Endothelial cell (in vitro differentiated cells): ENCODE data around the gene FAM149B1. TPM values are rescaled to one million over a fixed set of nuclear protein-coding genes. Genes with fewer than 3 reads are reported as not detected.
A peak's percentile ranks its signal among the peaks of the same experiment; 100 is the strongest.

Source experiments
- DNase-seq: peaks from one replicate; pipeline ENCODE4 v3.0.0; 2021; ENCODE audit warnings: low spot score
- H3K27ac Mint-ChIP-seq: one replicate; pipeline ENCODE4 v1.8.0; 2021; ENCODE audit warnings: mixed read lengths, inconsistent platforms; ENCODE audit not compliant: unreplicated experiment
- H3K27me3 Mint-ChIP-seq: one replicate; pipeline ENCODE4 v1.8.0; 2021; ENCODE audit warnings: mild to moderate bottlenecking, moderate library complexity, mixed read lengths, inconsistent platforms; ENCODE audit not compliant: unreplicated experiment
- H3K36me3 Mint-ChIP-seq: one replicate; pipeline ENCODE4 v1.8.0; 2021; ENCODE audit warnings: mild to moderate bottlenecking, low read depth, mixed read lengths, inconsistent platforms; ENCODE audit not compliant: unreplicated experiment
- H3K4me1 Mint-ChIP-seq: one replicate; pipeline ENCODE4 v1.8.0; 2021; ENCODE audit warnings: mild to moderate bottlenecking, mixed read lengths, inconsistent platforms; ENCODE audit not compliant: unreplicated experiment
- H3K4me3 Mint-ChIP-seq: one replicate; pipeline ENCODE4 v1.8.0; 2021; ENCODE audit warnings: mild to moderate bottlenecking, mixed read lengths, inconsistent platforms; ENCODE audit not compliant: unreplicated experiment
- H3K9me3 Mint-ChIP-seq: one replicate; pipeline ENCODE4 v1.8.0; 2021; ENCODE audit warnings: mixed read lengths, inconsistent platforms; ENCODE audit not compliant: unreplicated experiment
- CTCF ChIP-seq: fragments of 200-600 bp; sonication (generic); IDR thresholded peaks from one replicate; pipeline ENCODE4 v1.5.0; 2021; ENCODE audit warnings: antibody characterized with exemption; ENCODE audit not compliant: unreplicated experiment
- total RNA-seq: library from RNA; stranded (reverse); fragmentation: NEBNext Ultra II Directional; extraction: Animal tissue kit (Norgen Biotek cat#: 25700); gene quantifications from one replicate; pipeline ENCODE4 v1.2.1, GENCODE V29; 2021; ENCODE audit not compliant: unreplicated experiment

Gene FAM149B1
- total RNA-seq, 1 donor from 2014 or later = 24.8 TPM

DNA sequence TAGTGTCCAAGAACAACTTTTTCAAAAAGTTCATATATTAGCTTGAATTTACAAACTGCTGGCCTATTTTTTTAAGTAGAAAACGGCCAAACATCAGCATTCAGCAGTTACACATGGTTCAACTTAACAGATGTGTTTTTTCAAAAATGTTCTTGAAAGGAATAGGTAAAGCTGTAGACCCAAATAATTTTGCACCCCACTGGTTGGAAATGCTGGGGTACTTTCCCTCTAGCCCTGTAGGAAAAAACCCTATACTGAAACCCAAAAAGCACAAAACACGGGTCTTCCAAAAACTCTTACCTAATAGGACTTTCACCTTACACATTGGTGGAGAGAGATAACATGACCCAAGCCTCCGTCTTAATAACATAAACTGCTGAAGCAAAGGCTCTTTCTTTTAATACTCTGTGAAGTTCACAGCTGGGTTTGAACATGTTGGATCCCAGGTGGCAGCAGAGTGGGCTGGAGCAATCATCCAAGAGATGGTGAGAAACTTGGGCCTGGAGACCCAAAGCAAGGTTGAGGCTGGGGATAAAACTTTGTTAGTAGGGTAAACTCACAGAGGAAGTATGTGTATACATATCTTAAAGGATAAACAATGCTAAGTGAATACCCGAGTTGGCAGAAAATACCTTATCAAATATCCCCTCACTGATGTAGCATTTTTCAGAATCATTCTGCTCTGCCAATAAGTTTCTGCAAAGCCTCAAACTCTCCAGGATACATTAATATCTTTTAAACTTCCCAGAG lies 79.8 kb downstream of the FAM149B1 start:
- peak overlapping the region; percentile 91 for H3K4me3 Mint-ChIP-seq
- DNase-seq = no peak
- H3K27me3 Mint-ChIP-seq = peaks cover 6% of the 10 kb centered on the region
- no peak overlapping the region for H3K27ac Mint-ChIP-seq
- H3K9me3 Mint-ChIP-seq = no peaks in the 10 kb centered on the region
- H3K4me1 Mint-ChIP-seq = peaks cover 51% of the 10 kb centered on the region
- no peak for TF ChIP-seq CTCF
- peaks cover 20% of the 10 kb centered on the region for H3K36me3 Mint-ChIP-seq

DNA sequence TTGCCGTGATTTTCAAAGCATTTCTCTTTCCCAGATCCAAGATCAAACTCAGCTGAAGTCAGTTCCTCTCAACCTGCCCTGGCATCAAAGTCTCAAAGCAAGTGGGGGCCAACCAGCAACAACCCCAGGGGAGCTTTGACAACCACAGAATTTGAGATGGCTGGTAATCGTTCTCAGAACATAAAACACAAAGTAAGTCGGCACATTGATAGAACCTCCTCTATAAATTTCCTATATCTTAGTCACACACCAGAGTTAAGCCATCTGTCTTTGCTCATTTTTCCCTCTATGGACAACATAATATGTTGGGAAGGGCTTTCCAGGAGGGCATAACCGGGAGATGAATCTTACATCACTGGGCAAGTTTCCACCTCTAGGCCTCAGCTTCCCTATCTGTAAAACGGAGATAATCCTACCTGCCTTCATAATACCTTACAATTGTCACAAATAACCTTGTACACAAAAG lies 80.4 kb downstream of the FAM149B1 start:
- no peak for DNase-seq
- TF ChIP-seq CTCF = no peak
- H3K9me3 Mint-ChIP-seq = no peaks in the 10 kb centered on the region
- peaks cover 17% of the 10 kb centered on the region for H3K36me3 Mint-ChIP-seq
- peaks cover 7% of the 10 kb centered on the region for H3K27me3 Mint-ChIP-seq
- peaks cover 52% of the 10 kb centered on the region for H3K4me1 Mint-ChIP-seq
- H3K27ac Mint-ChIP-seq = no peak overlapping the region
- no peak overlapping the region for H3K4me3 Mint-ChIP-seq

DNA sequence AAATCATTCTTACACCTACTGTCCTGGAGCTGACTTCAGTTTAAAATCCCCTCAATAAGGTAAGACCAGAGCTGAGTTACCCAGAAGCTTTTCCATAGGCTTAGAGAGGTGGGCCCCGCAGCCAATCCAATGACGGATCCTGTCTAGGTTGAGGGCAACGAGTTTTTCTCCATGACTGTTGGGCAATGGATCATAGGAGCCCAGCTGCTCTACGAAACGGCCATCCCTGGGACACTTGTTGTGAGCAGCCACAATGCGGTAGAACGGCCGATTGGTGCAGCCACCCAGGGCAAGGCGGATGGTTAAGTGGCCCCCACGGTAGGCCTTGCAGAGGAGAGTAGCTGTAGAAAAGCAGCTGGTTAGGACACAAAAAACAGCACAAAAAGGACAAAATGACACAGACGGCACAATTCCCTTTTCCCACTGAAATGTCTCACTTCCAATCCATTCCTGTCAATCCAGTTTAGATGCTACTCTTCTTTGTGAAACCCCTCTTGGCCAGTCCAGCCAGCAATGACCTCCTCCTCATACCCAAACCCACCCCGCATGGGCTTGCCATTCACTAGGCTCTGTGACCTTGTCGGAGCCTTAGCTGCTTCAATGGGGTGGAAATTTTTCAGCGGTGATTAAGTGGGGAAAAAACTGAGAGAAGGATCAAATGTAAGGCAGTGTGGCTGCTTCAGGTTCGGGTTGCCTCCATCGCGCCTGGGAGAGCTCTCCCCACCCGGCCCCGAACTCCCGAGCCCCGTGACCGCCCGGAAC lies 83.9 kb downstream of the FAM149B1 start:
- H3K36me3 Mint-ChIP-seq = peaks cover 12% of the 10 kb centered on the region
- TF ChIP-seq CTCF = no peak
- no peaks in the 10 kb centered on the region for H3K9me3 Mint-ChIP-seq
- H3K27ac Mint-ChIP-seq = peak overlapping the region; percentile 98
- peak overlapping the region; percentile 99 for H3K4me3 Mint-ChIP-seq
- H3K4me1 Mint-ChIP-seq = peaks cover 35% of the 10 kb centered on the region
- peaks cover 7% of the 10 kb centered on the region for H3K27me3 Mint-ChIP-seq
- DNase-seq = peak; percentile 5

DNA sequence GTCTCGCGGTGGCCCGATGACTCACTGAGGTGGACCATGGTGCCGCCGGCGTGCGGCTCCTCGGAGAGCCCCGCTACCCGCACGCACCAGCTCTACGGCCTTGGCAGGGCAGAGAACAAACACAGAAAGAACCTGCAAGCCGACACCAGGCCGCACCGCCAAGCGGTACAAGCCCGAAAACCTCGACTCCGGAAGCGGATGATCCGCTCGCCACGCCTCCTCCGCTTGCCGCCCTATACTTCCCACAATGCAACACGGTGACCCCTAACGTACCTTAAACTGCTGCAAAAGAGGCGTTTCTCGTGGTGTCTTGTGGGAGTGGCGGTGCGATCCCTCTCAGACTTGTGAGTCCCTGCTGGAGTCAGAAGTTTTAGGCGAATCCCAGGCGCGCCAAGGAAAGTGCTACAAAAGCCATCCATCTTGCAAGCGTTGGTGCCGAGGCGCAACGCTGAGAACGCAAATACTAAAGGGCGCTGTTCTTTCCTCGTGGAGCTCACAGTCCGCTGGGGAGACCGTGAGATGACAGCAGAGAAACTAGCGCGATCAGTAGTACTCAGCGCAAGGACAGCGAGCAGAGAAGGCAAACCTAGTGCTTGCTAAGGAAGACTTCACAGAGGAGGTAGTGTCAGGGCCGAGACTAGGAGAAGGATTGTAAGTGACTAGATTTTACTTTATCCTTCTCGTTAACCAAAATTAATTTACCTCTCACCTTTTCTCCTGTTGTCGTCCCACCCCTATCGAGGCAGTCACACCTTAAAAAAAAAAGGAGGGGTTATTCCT lies 84.7 kb downstream of the FAM149B1 start, which contains the start of gene MRPS16:
TSS of gene MRPS16 (minus strand) at position 200 of the 780 bp plus-strand sequence. CDS start at position 38, 162 bp downstream.
- Mint-ChIP-seq H3K4me1 (peaks cover 35% of the 10 kb centered on the region), H3K9me3 (no peaks in the 10 kb centered on the region), H3K36me3 (peaks cover 12% of the 10 kb centered on the region), H3K27ac (peak within 1 kb of the TSS; percentile 98), H3K27me3 (peaks cover 7% of the 10 kb centered on the region), H3K4me3 (peak within 1 kb of the TSS; percentile 99)
- DNase-seq = peak; percentile 86
- no peak for TF ChIP-seq CTCF
